HEK293T (cell line): ENCODE results near the gene PIK3R1.

Experiments
- FOXK2 ChIP-seq: fragments of 450-650 bp; IDR thresholded peaks from 2 replicates; pipeline ENCODE4 v1.6.1; 2016; ENCODE audit warnings: mild to moderate bottlenecking
- FOXM1 ChIP-seq: fragments of 450-650 bp; IDR thresholded peaks from 2 replicates; pipeline ENCODE4 v1.6.1; 2017; ENCODE audit warnings: mild to moderate bottlenecking, borderline replicate concordance
- L3MBTL2 ChIP-seq: fragments of 450-650 bp; conservative IDR thresholded peaks from 2 replicates; pipeline ENCODE4 v1.6.1; 2016; ENCODE audit warnings: mild to moderate bottlenecking
- NFRKB ChIP-seq: fragments of 450-650 bp; IDR thresholded peaks from 2 replicates; pipeline ENCODE4 v1.6.1; 2016; ENCODE audit warnings: mild to moderate bottlenecking, moderate library complexity
- PKNOX1 ChIP-seq: fragments of 450-650 bp; IDR thresholded peaks from 2 replicates; pipeline ENCODE4 v1.6.1; 2016
- SUZ12 ChIP-seq: fragments of 450-650 bp; IDR thresholded peaks from 2 replicates; pipeline ENCODE4 v1.6.1; 2016; ENCODE audit warnings: mild to moderate bottlenecking
- TARDBP ChIP-seq: fragments of 450-650 bp; IDR thresholded peaks from 2 replicates; pipeline ENCODE4 v1.6.1; 2016

GRCh38 chr5:68268852-68269130 lies 53.2 kb downstream of the PIK3R1 start:
- TF ChIP-seq NFRKB (no peak), PKNOX1 (no peak), SUZ12 (no peak), TARDBP (no peak), FOXM1 (no peak), FOXK2 (no peak), L3MBTL2 (no peak)
